Ascending aorta (tissue), 2 donors: ENCODE data around the gene REEP3. TPM values are rescaled to one million over a fixed set of nuclear protein-coding genes. Genes with fewer than 3 reads are reported as not detected.
A peak's percentile ranks its signal among the peaks of the same experiment; 100 is the strongest.

Experiments used
- DNase-seq, 2 donors: peaks; one replicate each; pipeline ENCODE4 v3.0.0-alpha.2; 2019; ENCODE audit warnings: low spot score in 2 of 2
- H3K27ac ChIP-seq, 2 donors: fragments of 200-600 bp; sonication (generic); one replicate each; pipeline ENCODE4 v1.5.1; 2016 to 2017; ENCODE audit warnings: mild to moderate bottlenecking in 1 of 2
- H3K27me3 ChIP-seq: fragments of 200-600 bp; sonication (generic); one replicate; pipeline ENCODE4 v1.5.1; 2017
- H3K36me3 ChIP-seq, 2 donors: fragments of 200-600 bp; sonication (generic); one replicate each; pipeline ENCODE4 v1.5.1; 2016
- H3K4me1 ChIP-seq, 2 donors: fragments of 200-600 bp; sonication (generic); one replicate each; pipeline ENCODE4 v1.5.1; 2016 to 2017; ENCODE audit warnings: mild to moderate bottlenecking in 1 of 2
- H3K4me3 ChIP-seq, 2 donors: fragments of 200-600 bp; sonication (generic); one replicate each; pipeline ENCODE4 v1.5.1; 2016 to 2017; ENCODE audit warnings: mild to moderate bottlenecking in 1 of 2
- H3K9me3 ChIP-seq, 2 donors: fragments of 200-600 bp; sonication (generic); one replicate each; pipeline ENCODE4 v1.5.1; 2016
- CTCF ChIP-seq, 3 experiments: fragments of 200-600 bp in 2 of 3; fragments of 450-650 bp in 1 of 3; sonication (generic) in 2 of 3; IDR thresholded peaks; one replicate each; pipeline ENCODE4 v1.5.1; 2016 to 2019; ENCODE audit warnings: antibody characterized with exemption in 3 of 3, mild to moderate bottlenecking in 1 of 3, moderate library complexity in 1 of 3
- intact Hi-C: fragments of 100-400 bp; cut with DNase I; formaldehyde crosslinking; loops from one replicate; pipeline ENCODE4 v1.15.1; 2023
- total RNA-seq: library from RNA; depleted of rRNA; stranded (reverse); fragments of >200 nt; gene quantifications from one replicate; pipeline ENCODE4 v1.1.0, GENCODE V29; 2016

The REEP3 gene
- total RNA-seq, 1 donor from 2014 or later: 41.1 TPM

- Histone ChIP-seq H3K9me3 (no peaks in the 10 kb centered on the region), H3K4me1 (peaks cover 0 to 10% of the 10 kb centered on the region in 2 donors), H3K4me3 (no peak overlapping the region), H3K27me3 (no peaks in the 10 kb centered on the region), H3K36me3 (no peaks in the 10 kb centered on the region), H3K27ac (no peak overlapping the region)
- no peak for TF ChIP-seq CTCF (IDR thresholded peaks at IDR 0.05)
- intact Hi-C loops: no loop called here
- DNase-seq: no peak
Measured at GRCh38 chr10:63501954-63502353, 19.2 kb upstream of the REEP3 start.

- peaks cover 0 to 10% of the 10 kb centered on the region in 2 donors for H3K4me1 ChIP-seq
- H3K36me3 ChIP-seq: no peaks in the 10 kb centered on the region
- no peaks in the 10 kb centered on the region for H3K27me3 ChIP-seq
- H3K9me3 ChIP-seq: no peaks in the 10 kb centered on the region
- no peak for TF ChIP-seq CTCF (IDR thresholded peaks at IDR 0.05)
- DNase-seq: no peak
- no peak overlapping the region for H3K4me3 ChIP-seq
- intact Hi-C loops: no loop called here
- no peak overlapping the region for H3K27ac ChIP-seq
Measured at GRCh38 chr10:63502832-63503231, 18.4 kb upstream of the REEP3 start.

DNA sequence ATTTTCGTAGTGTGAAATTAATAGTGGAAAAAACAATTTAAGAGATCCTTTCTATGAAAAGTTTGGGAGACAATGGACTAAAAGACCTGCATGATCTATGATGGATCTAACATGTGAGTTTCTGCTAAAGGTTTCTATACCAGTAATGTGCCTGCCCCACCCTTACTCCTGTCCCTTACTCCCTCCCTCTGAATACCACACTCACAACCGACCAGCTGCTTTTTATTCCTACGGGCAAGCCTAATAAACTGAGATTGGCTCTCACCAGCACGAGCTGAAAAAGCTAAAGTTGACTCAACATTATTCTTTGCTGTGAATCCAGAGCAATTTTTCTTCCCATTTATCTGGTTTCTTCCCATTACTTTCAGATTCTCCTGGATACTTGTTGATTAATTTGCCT is 17.8 kb upstream of the REEP3 start:
- intact Hi-C loops: no loop called here
- H3K27ac ChIP-seq: no peak overlapping the region
- H3K4me1 ChIP-seq: peaks cover 0 to 10% of the 10 kb centered on the region in 2 donors
- no peak overlapping the region for H3K4me3 ChIP-seq
- no peak for TF ChIP-seq CTCF (IDR thresholded peaks at IDR 0.05)
- no peaks in the 10 kb centered on the region for H3K36me3 ChIP-seq
- H3K27me3 ChIP-seq: no peaks in the 10 kb centered on the region
- H3K9me3 ChIP-seq: no peaks in the 10 kb centered on the region
- DNase-seq: no peak

- no peak for TF ChIP-seq CTCF (IDR thresholded peaks at IDR 0.05)
- H3K4me1 ChIP-seq: peaks cover 0 to 8% of the 10 kb centered on the region in 2 donors
- DNase-seq: no peak
- H3K27ac ChIP-seq: no peak overlapping the region
- H3K27me3 ChIP-seq: no peaks in the 10 kb centered on the region
- H3K4me3 ChIP-seq: no peak overlapping the region
- intact Hi-C loops: no loop called here
- no peaks in the 10 kb centered on the region for H3K9me3 ChIP-seq
- H3K36me3 ChIP-seq: no peaks in the 10 kb centered on the region
Measured at GRCh38 chr10:63504145-63504881, 16.9 kb upstream of the REEP3 start.

GRCh38 chr10:63505562-63505961 is 15.6 kb upstream of the REEP3 start:
- Histone ChIP-seq H3K27me3 (no peaks in the 10 kb centered on the region), H3K4me1 (peaks cover 0 to 8% of the 10 kb centered on the region in 2 donors), H3K9me3 (no peaks in the 10 kb centered on the region), H3K4me3 (no peak overlapping the region), H3K27ac (peak overlapping the region; percentile 16 to 54), H3K36me3 (no peaks in the 10 kb centered on the region)
- intact Hi-C loops: no loop called here
- no peak for DNase-seq
- no peak for TF ChIP-seq CTCF (IDR thresholded peaks at IDR 0.05)
